OCI-LY1 (cell line): ENCODE data around the gene DDOST.

Experiments used
- H2AFZ ChIP-seq: fragments of 200-600 bp; sonication (generic), shearing (Covaris generic); 2 replicates; pipeline ENCODE4 v1.6.0; 2014; ENCODE audit warnings: antibody characterized with exemption, mild to moderate bottlenecking, low read length
- H3F3A ChIP-seq: fragments of 200-600 bp; sonication (generic), shearing (Covaris generic); 2 replicates; pipeline ENCODE4 v1.6.0; 2014; ENCODE audit warnings: mild to moderate bottlenecking, antibody characterized with exemption, low read length, moderate library complexity; ENCODE audit not compliant: insufficient read depth
- H3K27ac ChIP-seq: fragments of 200-600 bp; sonication (generic); 2 replicates; pipeline ENCODE4 v1.5.1; 2014; ENCODE audit warnings: low read length, mixed run types, mild to moderate bottlenecking, low read depth; ENCODE audit not compliant: poor library complexity, severe bottlenecking
- H3K27me3 ChIP-seq: fragments of 200-600 bp; sonication (generic); 2 replicates; pipeline ENCODE4 v1.6.0; 2014; ENCODE audit warnings: antibody characterized with exemption, mild to moderate bottlenecking, low read length, moderate library complexity; ENCODE audit not compliant: insufficient read depth
- H3K36me3 ChIP-seq: fragments of 200-600 bp; sonication (generic); 2 replicates; pipeline ENCODE4 v1.6.1; 2014; ENCODE audit warnings: mild to moderate bottlenecking, antibody characterized with exemption, low read length, moderate library complexity, mixed read lengths; ENCODE audit not compliant: insufficient read depth
- H3K4me1 ChIP-seq: fragments of 200-600 bp; sonication (generic); 2 replicates; pipeline ENCODE4 v1.5.1; 2014; ENCODE audit warnings: mild to moderate bottlenecking, low read length, moderate library complexity; ENCODE audit not compliant: insufficient read depth, severe bottlenecking
- H3K4me2 ChIP-seq: fragments of 200-600 bp; sonication (generic), shearing (Covaris generic); 2 replicates; pipeline ENCODE4 v1.6.1; 2014; ENCODE audit warnings: low read length
- H3K4me3 ChIP-seq: fragments of 200-600 bp; sonication (generic); 2 replicates; pipeline ENCODE4 v1.5.1; 2014; ENCODE audit warnings: low read length, low read depth, mild to moderate bottlenecking, mixed read lengths; ENCODE audit not compliant: poor library complexity, severe bottlenecking
- H3K79me2 ChIP-seq: fragments of 200-600 bp; shearing (Covaris generic); 2 replicates; pipeline ENCODE4 v1.6.1; 2016; ENCODE audit warnings: mixed run types, low read length, mixed read lengths; ENCODE audit not compliant: insufficient read depth
- H3K9ac ChIP-seq: fragments of 200-600 bp; sonication (generic), shearing (Covaris generic); 2 replicates; pipeline ENCODE4 v1.6.1; 2014; ENCODE audit warnings: mild to moderate bottlenecking, low read length, mixed read lengths
- H3K9me2 ChIP-seq: fragments of 200-600 bp; sonication (generic), shearing (Covaris generic); 2 replicates; pipeline ENCODE4 v1.6.1; 2014; ENCODE audit warnings: low read depth, mild to moderate bottlenecking, low read length, mixed read lengths
- H3K9me3 ChIP-seq: fragments of 200-600 bp; shearing (Covaris generic); 2 replicates; pipeline ENCODE4 v1.6.1; 2014; ENCODE audit warnings: low read length, mixed read lengths
- H4K20me1 ChIP-seq: fragments of 200-600 bp; sonication (generic), shearing (Covaris generic); 2 replicates; pipeline ENCODE4 v1.6.0; 2016; ENCODE audit warnings: mild to moderate bottlenecking, low read length; ENCODE audit not compliant: insufficient read depth
- CTCF ChIP-seq: fragments of 200-600 bp; sonication (generic), shearing (Covaris generic); IDR thresholded peaks from 2 replicates; pipeline ENCODE4 v1.5.1; 2017; ENCODE audit warnings: mild to moderate bottlenecking, antibody characterized with exemption, low read length, moderate library complexity, mixed read lengths
- EZH2 ChIP-seq: fragments of 200-600 bp; sonication (generic), shearing (Covaris generic); IDR thresholded peaks from 2 replicates; pipeline ENCODE4 v1.8.0; 2017; ENCODE audit warnings: borderline replicate concordance, mixed run types, mild to moderate bottlenecking, antibody characterized with exemption, low read length, moderate library complexity, mixed read lengths

DDOST gene

GRCh38 chr1:20693623-20694022, 32.5 kb upstream of the DDOST start:
- no peak for TF ChIP-seq CTCF
- no peak for TF ChIP-seq EZH2

GRCh38 chr1:20691872-20692271, 30.7 kb upstream of the DDOST start:
- no peak overlapping the region for H3K4me2 ChIP-seq
- H3K9ac ChIP-seq = no peak overlapping the region
- no peaks in the 10 kb centered on the region for H3F3A ChIP-seq
- H3K79me2 ChIP-seq = no peaks in the 10 kb centered on the region
- peaks cover 3% of the 10 kb centered on the region for H3K4me1 ChIP-seq
- H3K9me3 ChIP-seq = no peaks in the 10 kb centered on the region
- H3K9me2 ChIP-seq = no peaks in the 10 kb centered on the region
- TF ChIP-seq CTCF = no peak
- TF ChIP-seq EZH2 = no peak
- H3K27me3 ChIP-seq = no peaks in the 10 kb centered on the region; the same call in 1 of the 2 replicates
- H3K36me3 ChIP-seq = no peaks in the 10 kb centered on the region
- no peak overlapping the region for H3K27ac ChIP-seq
- H4K20me1 ChIP-seq = no peaks in the 10 kb centered on the region
- no peak overlapping the region for H2AFZ ChIP-seq
- H3K4me3 ChIP-seq = no peak overlapping the region

More at GRCh38 chr1:20693623-20694022, 32.5 kb upstream of the DDOST start:
- H3K4me1 ChIP-seq = peaks cover 3% of the 10 kb centered on the region
- H4K20me1 ChIP-seq = no peaks in the 10 kb centered on the region
- no peaks in the 10 kb centered on the region; the same call in 1 of the 2 replicates for H3K27me3 ChIP-seq
- no peak overlapping the region for H3K4me3 ChIP-seq
- H3F3A ChIP-seq = no peaks in the 10 kb centered on the region
- H2AFZ ChIP-seq = no peak overlapping the region
- no peaks in the 10 kb centered on the region for H3K36me3 ChIP-seq
- H3K9me2 ChIP-seq = no peaks in the 10 kb centered on the region
- H3K9me3 ChIP-seq = no peaks in the 10 kb centered on the region
- H3K4me2 ChIP-seq = no peak overlapping the region
- no peaks in the 10 kb centered on the region for H3K79me2 ChIP-seq
- H3K9ac ChIP-seq = no peak overlapping the region
- H3K27ac ChIP-seq = no peak overlapping the region

- no peak overlapping the region for H3K4me3 ChIP-seq
- TF ChIP-seq CTCF (no peak), EZH2 (no peak)
- no peaks in the 10 kb centered on the region; the same call in 1 of the 2 replicates for H3K27me3 ChIP-seq
- no peaks in the 10 kb centered on the region for H3K9me3 ChIP-seq
- no peaks in the 10 kb centered on the region for H3K9me2 ChIP-seq
- H3K9ac ChIP-seq = no peak overlapping the region
- H3F3A ChIP-seq = no peaks in the 10 kb centered on the region
- no peak overlapping the region for H2AFZ ChIP-seq
- H3K36me3 ChIP-seq = no peaks in the 10 kb centered on the region
- no peak overlapping the region for H3K27ac ChIP-seq
- no peak overlapping the region for H3K4me2 ChIP-seq
- no peaks in the 10 kb centered on the region for H3K4me1 ChIP-seq
- H4K20me1 ChIP-seq = no peaks in the 10 kb centered on the region
- no peaks in the 10 kb centered on the region for H3K79me2 ChIP-seq
Observed at GRCh38 chr1:20689645-20690056, 28.5 kb upstream of the DDOST start.
